HCT116 (cell line): ENCODE results near the gene PPP2R5A. TPM values are rescaled to one million over a fixed set of nuclear protein-coding genes. Genes with fewer than 3 reads are reported as not detected.

Source experiments
- ATAC-seq: fragments of 200-7000 bp; cut with Tn5 transposase; 2 replicates; pipeline ENCODE4 v1.9.1; 2020; ENCODE audit warnings: mild to moderate bottlenecking, moderate library complexity
- BruUV-seq: library from RNA; stranded (reverse); fragments of 400-500 nt; replicated peaks from 2 replicates; lab custom pipeline; 2021; lab: Mats Ljungman, UMichigan
- CTCF ChIA-PET: fragments of 300-600 bp; sonication (Branson Sonifier 250); formaldehyde crosslinking; loops from one replicate; lab custom pipeline; 2021; ENCODE audit warnings: antibody characterized with exemption; lab: Charles Lee
- POLR2A ChIA-PET: fragments of 300-600, 350-600 bp; sonication (Branson Sonifier 250); formaldehyde crosslinking; loops from one replicate; lab custom pipeline; 2021; ENCODE audit warnings: antibody characterized with exemption; lab: Charles Lee
- RAD21 ChIA-PET, 2 experiments: fragments of 300-600 bp; sonication (Branson Sonifier 250); formaldehyde crosslinking; loops; one replicate each; lab custom pipeline; 2023; ENCODE audit warnings: low total read pairs in 2 of 2; ENCODE audit not compliant: uncharacterized antibody in 2 of 2, unreplicated experiment in 2 of 2, low non-redundant PET in 1 of 2; lab: Charles Lee
- DNase-seq: peaks from one replicate; pipeline ENCODE4 v3.0.0-alpha.2; 2010; ENCODE audit warnings: low read depth, low spot score
- H2AFZ ChIP-seq: fragments of 200-600 bp; shearing (Covaris generic), sonication (generic); 2 replicates; pipeline ENCODE4 v1.6.1; 2017; ENCODE audit warnings: low read depth, mixed run types, mixed read lengths, antibody characterized with exemption, low read length; ENCODE audit not compliant: poor library complexity, severe bottlenecking
- H3K27ac ChIP-seq: 2 replicates; pipeline ENCODE4 v1.5.1; 2012; ENCODE audit warnings: low read depth, low read length
- H3K27me3 ChIP-seq: fragments of 200-600 bp; sonication (generic); 2 replicates; pipeline ENCODE4 v1.6.1; 2016; ENCODE audit warnings: mixed run types, low read length, mixed read lengths; ENCODE audit not compliant: insufficient read depth
- H3K36me3 ChIP-seq, 2 experiments: fragments of 200-500 bp in 1 of 2; fragments of 200-600 bp in 1 of 2; sonication (Bioruptor generic) in 1 of 2; sonication (generic) in 1 of 2; 2 replicates each; pipeline versions ENCODE4 v1.5.1 to v1.6.1; 2014 to 2016; ENCODE audit warnings: low read length in 2 of 2, inconsistent platforms in 1 of 2, mixed read lengths in 1 of 2, mixed run types in 1 of 2; ENCODE audit not compliant: insufficient read depth in 2 of 2, control insufficient read depth in 1 of 2
- H3K4me1 ChIP-seq, 2 experiments: fragments of 200-600 bp in 1 of 2; sonication (generic) in 1 of 2; 2 replicates each; pipeline versions ENCODE4 v1.5.1 to v1.6.1; 2012 to 2017; ENCODE audit warnings: low read length in 2 of 2, inconsistent platforms in 1 of 2, mild to moderate bottlenecking in 1 of 2, mixed read lengths in 1 of 2, mixed run types in 1 of 2, moderate library complexity in 1 of 2; ENCODE audit not compliant: insufficient read depth in 2 of 2, control insufficient read depth in 1 of 2
- H3K4me2 ChIP-seq: fragments of 200-600 bp; sonication (generic); 2 replicates; pipeline ENCODE4 v1.6.1; 2017; ENCODE audit warnings: mixed run types, low read length, mixed read lengths
- H3K4me3 ChIP-seq, 2 experiments: fragments of 200-600 bp in 1 of 2; sonication (generic) in 1 of 2; replicated peaks in 1 of 2; 2 replicates each; pipeline ENCODE4 v1.5.1; 2011 to 2016; ENCODE audit warnings: low read length in 2 of 2, control low read depth in 1 of 2, low read depth in 1 of 2, mild to moderate bottlenecking in 1 of 2, mixed read lengths in 1 of 2, mixed run types in 1 of 2
- H3K79me2 ChIP-seq: fragments of 200-600 bp; sonication (generic); 2 replicates; pipeline ENCODE4 v1.6.1; 2017; ENCODE audit warnings: mild to moderate bottlenecking, mixed run types, low read length, moderate library complexity, mixed read lengths; ENCODE audit not compliant: insufficient read depth
- H3K9ac ChIP-seq: fragments of 200-600 bp; sonication (generic); 2 replicates; pipeline ENCODE4 v1.6.1; 2016; ENCODE audit warnings: low read length, mixed read lengths
- H3K9me2 ChIP-seq: fragments of 200-600 bp; sonication (generic), shearing (Covaris generic); 2 replicates; pipeline ENCODE4 v1.6.1; 2017; ENCODE audit warnings: mixed run types, mild to moderate bottlenecking, moderate library complexity; ENCODE audit not compliant: insufficient read depth
- H3K9me3 ChIP-seq, 2 experiments: fragments of 200-500 bp in 1 of 2; fragments of 200-600 bp in 1 of 2; sonication (Bioruptor generic) in 1 of 2; sonication (generic) in 1 of 2; 2 replicates each; pipeline ENCODE4 v1.6.1; 2014 to 2017; ENCODE audit warnings: low read length in 2 of 2, mixed read lengths in 2 of 2, inconsistent platforms in 1 of 2, low read depth in 1 of 2, mild to moderate bottlenecking in 1 of 2, mixed run types in 1 of 2, moderate library complexity in 1 of 2; ENCODE audit not compliant: control insufficient read depth in 1 of 2, insufficient read depth in 1 of 2
- H4K20me1 ChIP-seq: fragments of 200-600 bp; sonication (generic), shearing (Covaris generic); 2 replicates; pipeline ENCODE4 v1.6.1; 2017; ENCODE audit warnings: mixed run types, mild to moderate bottlenecking, moderate library complexity; ENCODE audit not compliant: insufficient read depth
- CBX3 ChIP-seq: IDR thresholded peaks from 2 replicates; pipeline ENCODE4 v1.6.1; 2012; ENCODE audit warnings: low read depth
- EGR1 ChIP-seq: IDR thresholded peaks from 2 replicates; pipeline ENCODE4 v1.6.1; 2012; ENCODE audit warnings: low read depth
- ELF1 ChIP-seq: IDR thresholded peaks from 2 replicates; pipeline ENCODE4 v1.6.1; 2012; ENCODE audit warnings: low read depth, borderline replicate concordance
- EZH2 ChIP-seq: fragments of 200-600 bp; sonication (generic); IDR thresholded peaks from 2 replicates; pipeline ENCODE4 v1.6.1; 2017; ENCODE audit warnings: antibody characterized with exemption, mixed run types
- JUND ChIP-seq: IDR thresholded peaks from 2 replicates; pipeline ENCODE4 v1.6.1; 2012
- POLR2AphosphoS5 ChIP-seq: IDR thresholded peaks from 2 replicates; pipeline ENCODE4 v1.6.1; 2011; ENCODE audit warnings: mild to moderate bottlenecking, low read depth, low read length, moderate library complexity
- RAD21 ChIP-seq: IDR thresholded peaks from 2 replicates; pipeline ENCODE4 v1.6.1; 2012; ENCODE audit warnings: low read depth, mild to moderate bottlenecking
- SIN3A ChIP-seq: IDR thresholded peaks from 2 replicates; pipeline ENCODE4 v1.6.1; 2012; ENCODE audit warnings: low read depth
- SP1 ChIP-seq: IDR thresholded peaks from 2 replicates; pipeline ENCODE4 v1.6.1; 2012; ENCODE audit warnings: low read depth
- SRF ChIP-seq: IDR thresholded peaks from 2 replicates; pipeline ENCODE4 v1.6.1; 2012; ENCODE audit warnings: low read depth
- TCF7L2 ChIP-seq: IDR thresholded peaks from 2 replicates; pipeline ENCODE4 v1.7.0; 2011; ENCODE audit warnings: borderline replicate concordance, inconsistent platforms; ENCODE audit not compliant: insufficient read depth, insufficient read length; ENCODE audit errors: extremely low read depth
- YY1 ChIP-seq: IDR thresholded peaks from 2 replicates; pipeline ENCODE4 v1.6.1; 2011; ENCODE audit warnings: low read length, low read depth, moderate library complexity, mild to moderate bottlenecking; ENCODE audit not compliant: insufficient replicate concordance; ENCODE audit errors: extremely low read depth
- intact Hi-C: fragments of 100-400 bp; cut with micrococcal nuclease; formaldehyde crosslinking; loops from 2 replicates; pipeline ENCODE4 v1.10.0; 2022
- total RNA-seq: library from RNA; stranded (reverse); gene quantifications from one replicate; pipeline ENCODE4 v1.2.1, GENCODE V29; 2021; ENCODE audit not compliant: unreplicated experiment
- TF ChIP-seq, protein P1 (sequence below), 3 experiments: fragments of 200-600 bp in 1 of 3; sonication (generic) in 1 of 3; IDR thresholded peaks in 2 of 3; conservative IDR thresholded peaks in 1 of 3; 2 replicates each; pipeline ENCODE4 v1.5.1; 2012 to 2017; ENCODE audit warnings: low read depth in 2 of 3, low read length in 2 of 3, antibody characterized with exemption in 1 of 3, borderline replicate concordance in 1 of 3, control low read depth in 1 of 3, mild to moderate bottlenecking in 1 of 3, mixed read lengths in 1 of 3, mixed run types in 1 of 3, moderate library complexity in 1 of 3; ENCODE audit not compliant: insufficient read depth in 1 of 3
- TF ChIP-seq, protein P2 (sequence below): IDR thresholded peaks from 2 replicates; pipeline ENCODE4 v1.6.1; 2012
- TF ChIP-seq, protein P3 (sequence below): IDR thresholded peaks from 2 replicates; pipeline ENCODE4 v1.6.1; 2012
- TF ChIP-seq, protein P4 (sequence below): IDR thresholded peaks from 2 replicates; pipeline ENCODE4 v1.6.1; 2011; ENCODE audit warnings: mild to moderate bottlenecking, low read length, moderate library complexity; ENCODE audit not compliant: insufficient replicate concordance; ENCODE audit errors: extremely low read depth

PPP2R5A gene
- total RNA-seq, 1 experiment from 2014 or later = 33.1 TPM

DNA sequence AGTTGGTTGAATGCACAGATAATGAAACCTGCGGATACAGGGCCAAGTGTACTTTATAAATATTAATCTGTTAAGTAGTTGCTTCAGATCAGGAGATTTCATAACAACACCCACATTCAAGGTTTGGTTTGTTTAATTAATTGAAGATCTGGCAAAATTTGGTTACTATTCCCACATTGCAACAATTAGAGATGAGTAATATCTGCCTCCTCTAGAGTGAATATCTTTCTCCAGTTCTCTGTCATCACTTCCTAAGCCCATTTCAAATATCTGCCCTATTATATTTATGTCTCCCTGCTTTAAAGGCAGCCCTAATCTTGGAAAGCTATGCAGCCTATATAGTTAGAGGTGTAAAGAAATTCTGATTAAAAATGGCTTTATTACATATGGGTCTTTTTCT lies 61.4 kb downstream of the PPP2R5A start:
- Histone ChIP-seq H3K4me2 (no peak overlapping the region), H3K79me2 (no peaks in the 10 kb centered on the region; the same call in 1 of the 2 replicates), H3K9me2 (no peaks in the 10 kb centered on the region), H4K20me1 (no peaks in the 10 kb centered on the region), H3K27ac (no peak overlapping the region), H3K9ac (no peak overlapping the region), H2AFZ (no peak overlapping the region), H3K4me3 (no peak overlapping the region), H3K4me1 (no peaks in the 10 kb centered on the region), H3K27me3 (no peaks in the 10 kb centered on the region), H3K36me3 (peaks cover 4 to 12% of the 10 kb centered on the region in 2 experiments; a peak in 2 of 4 replicates), H3K9me3 (no peaks in the 10 kb centered on the region)
- BruUV-seq = no TSS peak
- ATAC-seq (no peak), DNase-seq (no peak)
- POLR2A ChIA-PET = no interaction called here
- RAD21 ChIA-PET = no interaction called here
- CTCF ChIA-PET = no interaction called here
- intact Hi-C loops = no loop called here
- TF ChIP-seq EGR1 (no peak), SP1 (no peak), ELF1 (no peak), EZH2 (no peak), POLR2AphosphoS5 (no peak), RAD21 (no peak), CBX3 (no peak), SIN3A (no peak)

DNA sequence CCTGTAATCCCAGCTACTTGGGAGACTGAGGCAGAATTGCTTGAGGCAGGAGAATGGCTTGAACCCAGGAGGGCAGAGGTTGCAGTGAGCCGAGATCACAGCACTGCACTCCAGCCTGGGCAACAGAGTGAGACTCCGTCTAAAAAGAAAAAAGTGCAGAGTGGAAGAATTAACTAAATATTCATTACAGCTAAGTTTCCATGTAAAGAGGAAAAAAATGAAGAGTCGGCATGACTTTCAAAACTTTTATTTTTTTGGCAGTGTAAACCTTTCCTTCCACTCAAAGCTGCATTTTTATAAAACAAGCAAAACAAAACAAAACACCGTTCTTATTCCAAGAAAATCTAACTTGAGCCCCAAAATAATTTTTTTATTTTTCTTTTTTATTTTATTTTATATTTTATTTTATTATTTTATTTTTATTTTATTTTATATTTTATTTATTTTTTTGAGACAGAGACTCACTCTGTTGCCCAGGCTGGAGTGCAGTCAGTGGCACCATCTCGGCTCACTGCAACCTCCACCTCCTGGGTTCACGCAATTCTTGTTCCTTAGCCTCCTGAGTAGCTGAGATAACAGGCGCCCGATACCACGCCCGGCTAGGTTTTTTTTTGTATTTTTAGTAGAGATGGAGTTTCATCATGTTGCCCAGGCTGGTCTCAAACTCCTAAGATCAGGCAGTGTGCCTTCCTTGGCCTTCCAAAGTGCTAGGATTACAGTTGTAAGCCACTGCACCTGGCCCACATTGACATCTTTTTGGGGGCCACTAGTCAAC lies 66.6 kb downstream of the PPP2R5A start:
- CTCF ChIA-PET = no interaction called here
- TF ChIP-seq YY1 = no peak
- no peak for TF ChIP-seq ELF1
- no peak for TF ChIP-seq JUND
- TF ChIP-seq, protein P1, sequence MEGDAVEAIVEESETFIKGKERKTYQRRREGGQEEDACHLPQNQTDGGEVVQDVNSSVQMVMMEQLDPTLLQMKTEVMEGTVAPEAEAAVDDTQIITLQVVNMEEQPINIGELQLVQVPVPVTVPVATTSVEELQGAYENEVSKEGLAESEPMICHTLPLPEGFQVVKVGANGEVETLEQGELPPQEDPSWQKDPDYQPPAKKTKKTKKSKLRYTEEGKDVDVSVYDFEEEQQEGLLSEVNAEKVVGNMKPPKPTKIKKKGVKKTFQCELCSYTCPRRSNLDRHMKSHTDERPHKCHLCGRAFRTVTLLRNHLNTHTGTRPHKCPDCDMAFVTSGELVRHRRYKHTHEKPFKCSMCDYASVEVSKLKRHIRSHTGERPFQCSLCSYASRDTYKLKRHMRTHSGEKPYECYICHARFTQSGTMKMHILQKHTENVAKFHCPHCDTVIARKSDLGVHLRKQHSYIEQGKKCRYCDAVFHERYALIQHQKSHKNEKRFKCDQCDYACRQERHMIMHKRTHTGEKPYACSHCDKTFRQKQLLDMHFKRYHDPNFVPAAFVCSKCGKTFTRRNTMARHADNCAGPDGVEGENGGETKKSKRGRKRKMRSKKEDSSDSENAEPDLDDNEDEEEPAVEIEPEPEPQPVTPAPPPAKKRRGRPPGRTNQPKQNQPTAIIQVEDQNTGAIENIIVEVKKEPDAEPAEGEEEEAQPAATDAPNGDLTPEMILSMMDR (IDR thresholded peaks at IDR 0.05 in 2 of 3, conservative IDR thresholded peaks at IDR 0.05 in 1 of 3; ENCODE audit: borderline replicate concordance in 1 of 3, insufficient read depth in 1 of 3, low read depth in 2 of 3, low read length in 2 of 3) = no peak
- TF ChIP-seq, protein P2, sequence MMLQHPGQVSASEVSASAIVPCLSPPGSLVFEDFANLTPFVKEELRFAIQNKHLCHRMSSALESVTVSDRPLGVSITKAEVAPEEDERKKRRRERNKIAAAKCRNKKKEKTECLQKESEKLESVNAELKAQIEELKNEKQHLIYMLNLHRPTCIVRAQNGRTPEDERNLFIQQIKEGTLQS = no peak
- TF ChIP-seq, protein P3, sequence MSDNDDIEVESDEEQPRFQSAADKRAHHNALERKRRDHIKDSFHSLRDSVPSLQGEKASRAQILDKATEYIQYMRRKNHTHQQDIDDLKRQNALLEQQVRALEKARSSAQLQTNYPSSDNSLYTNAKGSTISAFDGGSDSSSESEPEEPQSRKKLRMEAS = no peak
- no peak for TF ChIP-seq SRF
- TF ChIP-seq, protein P4, sequence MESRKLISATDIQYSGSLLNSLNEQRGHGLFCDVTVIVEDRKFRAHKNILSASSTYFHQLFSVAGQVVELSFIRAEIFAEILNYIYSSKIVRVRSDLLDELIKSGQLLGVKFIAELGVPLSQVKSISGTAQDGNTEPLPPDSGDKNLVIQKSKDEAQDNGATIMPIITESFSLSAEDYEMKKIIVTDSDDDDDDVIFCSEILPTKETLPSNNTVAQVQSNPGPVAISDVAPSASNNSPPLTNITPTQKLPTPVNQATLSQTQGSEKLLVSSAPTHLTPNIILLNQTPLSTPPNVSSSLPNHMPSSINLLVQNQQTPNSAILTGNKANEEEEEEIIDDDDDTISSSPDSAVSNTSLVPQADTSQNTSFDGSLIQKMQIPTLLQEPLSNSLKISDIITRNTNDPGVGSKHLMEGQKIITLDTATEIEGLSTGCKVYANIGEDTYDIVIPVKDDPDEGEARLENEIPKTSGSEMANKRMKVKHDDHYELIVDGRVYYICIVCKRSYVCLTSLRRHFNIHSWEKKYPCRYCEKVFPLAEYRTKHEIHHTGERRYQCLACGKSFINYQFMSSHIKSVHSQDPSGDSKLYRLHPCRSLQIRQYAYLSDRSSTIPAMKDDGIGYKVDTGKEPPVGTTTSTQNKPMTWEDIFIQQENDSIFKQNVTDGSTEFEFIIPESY = no peak
- TF ChIP-seq TCF7L2 = no peak
- no peak for TF ChIP-seq CBX3
- TF ChIP-seq SP1 = no peak

More for the DNA sequence above, 66.6 kb downstream of the PPP2R5A start:
- Histone ChIP-seq H3K4me3 (no peak overlapping the region), H3K9ac (no peak overlapping the region), H3K27ac (no peak overlapping the region), H4K20me1 (no peaks in the 10 kb centered on the region), H3K9me3 (no peaks in the 10 kb centered on the region), H3K27me3 (no peaks in the 10 kb centered on the region), H3K9me2 (no peaks in the 10 kb centered on the region), H2AFZ (no peak overlapping the region), H3K79me2 (no peaks in the 10 kb centered on the region), H3K36me3 (peaks cover 8 to 16% of the 10 kb centered on the region in 2 experiments; a peak in 2 of 4 replicates), H3K4me1 (no peaks in the 10 kb centered on the region), H3K4me2 (no peak overlapping the region)
- ChIA-PET POLR2A (no interaction called here), RAD21 (no interaction called here)
- no peak for ATAC-seq
- intact Hi-C loops = no loop called here
- no TSS peak for BruUV-seq
- no peak for DNase-seq
